ENCODE results near the gene SOCS7.

The SOCS7 gene

GRCh38 chr17:38320482-38320881 is 31.2 kb upstream of the SOCS7 start:
- Histone ChIP-seq H3K36me3 (replicated peaks in 1 of 2; ENCODE audit: control insufficient read depth in 2 of 2, insufficient read depth in 2 of 2, low read length in 2 of 2) (peaks cover 18 to 62% of the 10 kb centered on the region in 2 donors), H3K4ac (ENCODE audit: low read length) (no peak overlapping the region), H4K91ac (ENCODE audit: low read depth, low read length, poor library complexity) (no peak overlapping the region), H2BK120ac (ENCODE audit: low read depth, low read length) (no peak overlapping the region), H2BK15ac (ENCODE audit: low read length) (no peak overlapping the region), H2AFZ (ENCODE audit: low read length) (no peak overlapping the region), H4K8ac (ENCODE audit: low read depth, low read length) (no peak overlapping the region), H3K4me1 (ENCODE audit: control insufficient read depth in 2 of 2, insufficient read depth in 1 of 2, low read depth in 1 of 2, low read length in 2 of 2) (peaks cover 7 to 8% of the 10 kb centered on the region in 2 donors), H3K27ac (replicated peaks; ENCODE audit: low read length) (no peak overlapping the region), H3K4me3 (ENCODE audit: low read length in 2 of 2) (no peak overlapping the region), H3K4me2 (ENCODE audit: insufficient read depth, low read length, poor library complexity, severe bottlenecking) (no peak overlapping the region), H2BK12ac (ENCODE audit: low read length) (no peak overlapping the region), H3K9ac (ENCODE audit: low read depth, low read length, poor library complexity) (no peak overlapping the region), H3K27me3 (ENCODE audit: control insufficient read depth in 3 of 3, insufficient read depth in 3 of 3, low read depth in 1 of 3, low read length in 3 of 3) (no peaks in the 10 kb centered on the region), H3K23ac (ENCODE audit: low read depth, low read length, poor library complexity) (no peak overlapping the region), H2BK5ac (ENCODE audit: low read length) (no peak overlapping the region), H3K79me1 (ENCODE audit: low read depth, low read length) (no peaks in the 10 kb centered on the region), H3K18ac (ENCODE audit: low read length) (no peak overlapping the region), H3K14ac (ENCODE audit: low read length) (no peak overlapping the region), H2AK5ac (ENCODE audit: low read depth, low read length) (no peak overlapping the region), H3K9me3 (replicated peaks in 1 of 2; ENCODE audit: control insufficient read depth in 2 of 2, insufficient read depth in 1 of 2, low read depth in 1 of 2, low read length in 2 of 2) (peaks cover 0 to 3% of the 10 kb centered on the region in 2 donors)
- no CpG with 5 or more reads among the region's 10 CpGs for WGBS, 2 donors (ENCODE audit: extremely low coverage in 2 of 2, insufficient read length in 2 of 2, insufficient replicate concordance in 1 of 2)
- no peak for DNase-seq (ENCODE audit: low spot score)

DNA sequence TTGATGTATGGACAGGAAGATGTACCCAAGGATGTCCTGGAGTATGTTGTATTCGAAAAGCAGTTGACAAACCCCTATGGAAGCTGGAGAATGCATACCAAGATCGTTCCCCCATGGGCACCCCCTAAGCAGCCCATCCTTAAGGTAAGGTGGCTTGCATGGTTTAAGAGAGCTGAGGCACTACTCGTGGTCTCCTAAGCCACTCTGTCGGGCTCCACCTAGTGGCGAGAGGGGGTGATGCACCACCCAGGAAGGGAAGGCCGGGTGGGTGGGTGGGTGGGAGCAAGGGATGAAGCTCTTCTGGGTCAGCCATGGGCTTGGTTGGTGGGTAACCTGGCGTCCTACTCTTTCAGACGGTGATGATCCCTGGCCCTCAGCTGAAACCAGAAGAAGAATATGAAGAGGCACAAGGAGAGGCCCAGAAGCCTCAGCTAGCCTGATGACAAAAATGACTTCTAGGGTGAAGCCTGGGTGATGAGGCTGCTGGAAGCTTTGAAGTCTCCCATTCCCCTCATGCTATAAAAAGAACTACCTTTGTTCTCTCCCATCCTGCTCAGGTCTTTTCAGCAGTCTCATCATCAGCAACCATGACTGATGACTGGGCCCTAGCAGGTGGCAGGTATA is 29.4 kb upstream of the SOCS7 start:
- Histone ChIP-seq H3K27me3 (ENCODE audit: control insufficient read depth in 3 of 3, insufficient read depth in 3 of 3, low read depth in 1 of 3, low read length in 3 of 3) (no peaks in the 10 kb centered on the region), H4K91ac (ENCODE audit: low read depth, low read length, poor library complexity) (no peak overlapping the region), H3K27ac (replicated peaks; ENCODE audit: low read length) (no peak overlapping the region), H3K9ac (ENCODE audit: low read depth, low read length, poor library complexity) (no peak overlapping the region), H2AK5ac (ENCODE audit: low read depth, low read length) (no peak overlapping the region), H3K18ac (ENCODE audit: low read length) (no peak overlapping the region), H2BK120ac (ENCODE audit: low read depth, low read length) (no peak overlapping the region), H3K14ac (ENCODE audit: low read length) (no peak overlapping the region), H2BK15ac (ENCODE audit: low read length) (no peak overlapping the region), H2BK12ac (ENCODE audit: low read length) (no peak overlapping the region), H3K36me3 (replicated peaks in 1 of 2; ENCODE audit: control insufficient read depth in 2 of 2, insufficient read depth in 2 of 2, low read length in 2 of 2) (peaks cover 16 to 48% of the 10 kb centered on the region in 2 donors), H3K9me3 (replicated peaks in 1 of 2; ENCODE audit: control insufficient read depth in 2 of 2, insufficient read depth in 1 of 2, low read depth in 1 of 2, low read length in 2 of 2) (no peaks in the 10 kb centered on the region), H4K8ac (ENCODE audit: low read depth, low read length) (no peak overlapping the region), H3K79me1 (ENCODE audit: low read depth, low read length) (no peaks in the 10 kb centered on the region), H3K4me1 (ENCODE audit: control insufficient read depth in 2 of 2, insufficient read depth in 1 of 2, low read depth in 1 of 2, low read length in 2 of 2) (peaks cover 9 to 11% of the 10 kb centered on the region in 2 donors), H2AFZ (ENCODE audit: low read length) (no peak overlapping the region), H2BK5ac (ENCODE audit: low read length) (no peak overlapping the region), H3K4me3 (ENCODE audit: low read length in 2 of 2) (no peak overlapping the region), H3K4ac (ENCODE audit: low read length) (no peak overlapping the region), H3K4me2 (ENCODE audit: insufficient read depth, low read length, poor library complexity, severe bottlenecking) (no peak overlapping the region), H3K23ac (ENCODE audit: low read depth, low read length, poor library complexity) (no peak overlapping the region)
- peak; percentile 58 for DNase-seq (ENCODE audit: low spot score)
- WGBS, 2 donors (ENCODE audit: extremely low coverage in 2 of 2, insufficient read length in 2 of 2, insufficient replicate concordance in 1 of 2) = no CpG with 5 or more reads among the region's 8 CpGs

DNA sequence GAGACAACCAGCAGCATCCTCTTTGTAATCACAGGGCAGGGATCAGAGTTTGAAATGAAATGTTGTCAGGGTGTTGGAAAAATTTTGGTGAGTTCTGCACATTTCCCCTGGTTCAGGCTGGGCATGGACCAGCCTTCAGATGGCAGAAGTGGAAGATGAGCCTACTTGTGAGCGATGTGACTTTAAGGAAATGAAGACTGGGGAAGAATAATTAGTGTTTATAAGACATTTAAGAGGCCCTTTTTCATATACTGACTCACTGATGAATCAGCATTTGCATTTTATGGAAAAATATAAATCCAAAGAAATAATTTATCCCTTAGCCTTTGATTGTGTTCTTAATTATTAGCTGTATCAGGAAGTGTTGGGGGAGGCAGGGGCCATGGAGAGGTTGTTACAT is 28.7 kb upstream of the SOCS7 start:
- no peaks in the 10 kb centered on the region for H3K27me3 ChIP-seq (ENCODE audit: control insufficient read depth in 3 of 3, insufficient read depth in 3 of 3, low read depth in 1 of 3, low read length in 3 of 3)
- WGBS, 2 donors (ENCODE audit: extremely low coverage in 2 of 2, insufficient read length in 2 of 2, insufficient replicate concordance in 1 of 2) = no CpG with 5 or more reads among the region's 1 CpG
- no peak overlapping the region for H3K18ac ChIP-seq (ENCODE audit: low read length)

DNA sequence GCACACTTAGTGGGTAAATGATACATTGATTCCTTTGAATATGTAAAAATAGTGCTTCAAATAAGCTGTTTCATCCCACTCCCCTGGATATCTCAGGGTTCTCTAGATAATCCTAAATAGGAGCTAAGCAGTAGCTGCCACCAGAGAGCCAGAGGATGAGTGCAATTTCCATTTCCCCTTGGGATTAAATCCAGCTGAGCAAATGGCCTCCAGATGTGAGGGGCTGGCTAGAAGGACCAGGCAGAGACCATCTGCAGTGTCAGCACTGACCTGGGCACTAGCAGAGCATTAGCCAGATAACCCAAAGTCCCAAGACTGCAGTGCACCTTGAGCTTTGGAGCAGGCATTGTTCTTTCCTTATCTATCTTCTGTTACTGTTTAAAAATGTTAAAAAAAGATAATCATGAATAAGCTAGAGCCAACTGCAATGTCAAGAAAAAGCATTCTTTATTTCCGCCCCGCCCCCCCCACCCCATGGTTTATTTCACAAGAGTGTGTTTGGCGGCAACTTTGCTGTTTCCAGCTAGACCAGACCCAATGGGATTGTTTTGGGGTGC is 27.4 kb upstream of the SOCS7 start:
- Histone ChIP-seq H3K18ac (ENCODE audit: low read length) (no peak overlapping the region), H2BK12ac (ENCODE audit: low read length) (no peak overlapping the region), H3K36me3 (replicated peaks in 1 of 2; ENCODE audit: control insufficient read depth in 2 of 2, insufficient read depth in 2 of 2, low read length in 2 of 2) (peaks cover 15 to 42% of the 10 kb centered on the region in 2 donors), H3K79me1 (ENCODE audit: low read depth, low read length) (no peaks in the 10 kb centered on the region), H2BK5ac (ENCODE audit: low read length) (no peak overlapping the region), H3K9ac (ENCODE audit: low read depth, low read length, poor library complexity) (no peak overlapping the region), H3K27ac (replicated peaks; ENCODE audit: low read length) (no peak overlapping the region), H4K91ac (ENCODE audit: low read depth, low read length, poor library complexity) (no peak overlapping the region), H2AK5ac (ENCODE audit: low read depth, low read length) (no peak overlapping the region), H2BK15ac (ENCODE audit: low read length) (no peak overlapping the region), H3K4ac (ENCODE audit: low read length) (no peak overlapping the region), H3K9me3 (replicated peaks in 1 of 2; ENCODE audit: control insufficient read depth in 2 of 2, insufficient read depth in 1 of 2, low read depth in 1 of 2, low read length in 2 of 2) (no peaks in the 10 kb centered on the region), H3K4me3 (ENCODE audit: low read length in 2 of 2) (no peak overlapping the region), H2BK120ac (ENCODE audit: low read depth, low read length) (no peak overlapping the region), H3K4me1 (ENCODE audit: control insufficient read depth in 2 of 2, insufficient read depth in 1 of 2, low read depth in 1 of 2, low read length in 2 of 2) (peaks cover 9 to 11% of the 10 kb centered on the region in 2 donors), H3K23ac (ENCODE audit: low read depth, low read length, poor library complexity) (no peak overlapping the region), H4K8ac (ENCODE audit: low read depth, low read length) (no peak overlapping the region), H3K14ac (ENCODE audit: low read length) (no peak overlapping the region), H2AFZ (ENCODE audit: low read length) (no peak overlapping the region), H3K27me3 (ENCODE audit: control insufficient read depth in 3 of 3, insufficient read depth in 3 of 3, low read depth in 1 of 3, low read length in 3 of 3) (no peaks in the 10 kb centered on the region), H3K4me2 (ENCODE audit: insufficient read depth, low read length, poor library complexity, severe bottlenecking) (no peak overlapping the region)
- no peak for DNase-seq (ENCODE audit: low spot score)
- WGBS, 2 donors (ENCODE audit: extremely low coverage in 2 of 2, insufficient read length in 2 of 2, insufficient replicate concordance in 1 of 2) = no CpG with 5 or more reads among the region's 3 CpGs

More for the DNA sequence above, 28.7 kb upstream of the SOCS7 start:
- no peak overlapping the region for H3K4me2 ChIP-seq (ENCODE audit: insufficient read depth, low read length, poor library complexity, severe bottlenecking)
- H3K23ac ChIP-seq (ENCODE audit: low read depth, low read length, poor library complexity) = no peak overlapping the region
- no peaks in the 10 kb centered on the region for H3K9me3 ChIP-seq (replicated peaks in 1 of 2; ENCODE audit: control insufficient read depth in 2 of 2, insufficient read depth in 1 of 2, low read depth in 1 of 2, low read length in 2 of 2)
- H3K14ac ChIP-seq (ENCODE audit: low read length) = no peak overlapping the region
- no peak overlapping the region for H3K9ac ChIP-seq (ENCODE audit: low read depth, low read length, poor library complexity)
- H3K36me3 ChIP-seq (replicated peaks in 1 of 2; ENCODE audit: control insufficient read depth in 2 of 2, insufficient read depth in 2 of 2, low read length in 2 of 2) = peaks cover 16 to 48% of the 10 kb centered on the region in 2 donors
- no peak overlapping the region for H3K4me3 ChIP-seq (ENCODE audit: low read length in 2 of 2)
- H2BK12ac ChIP-seq (ENCODE audit: low read length) = no peak overlapping the region
- H2BK15ac ChIP-seq (ENCODE audit: low read length) = no peak overlapping the region
- H2BK5ac ChIP-seq (ENCODE audit: low read length) = no peak overlapping the region
- no peak overlapping the region for H2AFZ ChIP-seq (ENCODE audit: low read length)
- no peak overlapping the region for H2BK120ac ChIP-seq (ENCODE audit: low read depth, low read length)
- no peak for DNase-seq (ENCODE audit: low spot score)
- H3K27ac ChIP-seq (replicated peaks; ENCODE audit: low read length) = no peak overlapping the region
- peaks cover 9 to 11% of the 10 kb centered on the region in 2 donors for H3K4me1 ChIP-seq (ENCODE audit: control insufficient read depth in 2 of 2, insufficient read depth in 1 of 2, low read depth in 1 of 2, low read length in 2 of 2)
- no peak overlapping the region for H4K8ac ChIP-seq (ENCODE audit: low read depth, low read length)
- no peaks in the 10 kb centered on the region for H3K79me1 ChIP-seq (ENCODE audit: low read depth, low read length)
- H2AK5ac ChIP-seq (ENCODE audit: low read depth, low read length) = no peak overlapping the region
- no peak overlapping the region for H3K4ac ChIP-seq (ENCODE audit: low read length)
- H4K91ac ChIP-seq (ENCODE audit: low read depth, low read length, poor library complexity) = no peak overlapping the region

All from neuronal stem cell (in vitro differentiated cells).